Suprapubic skin (tissue), 4 donors: ENCODE results near the gene STYXL1. TPM values are rescaled to one million over a fixed set of nuclear protein-coding genes. Genes with fewer than 3 reads are reported as not detected.
A peak's percentile ranks its signal among the peaks of the same experiment; 100 is the strongest.

Source experiments
- DNase-seq, 2 donors: peaks; one replicate each; pipeline ENCODE4 v3.0.0-alpha.2; 2019; ENCODE audit warnings: low spot score in 2 of 2
- H3K27ac ChIP-seq: fragments of 200-600 bp; sonication (generic); one replicate; pipeline ENCODE4 v1.5.1; 2019
- H3K27me3 ChIP-seq: fragments of 200-600 bp; sonication (generic); one replicate; pipeline ENCODE4 v1.5.1; 2019
- H3K36me3 ChIP-seq: fragments of 200-600 bp; sonication (generic); one replicate; pipeline ENCODE4 v1.5.1; 2019
- H3K4me1 ChIP-seq: fragments of 200-600 bp; sonication (generic); one replicate; pipeline ENCODE4 v1.5.1; 2019
- H3K4me3 ChIP-seq: fragments of 200-600 bp; sonication (generic); one replicate; pipeline ENCODE4 v1.5.1; 2019; ENCODE audit warnings: mild to moderate bottlenecking
- H3K9me3 ChIP-seq: fragments of 200-600 bp; sonication (generic); one replicate; pipeline ENCODE4 v1.5.1; 2019
- CTCF ChIP-seq, 2 donors: fragments of 200-600 bp in 1 of 2; fragments of 450-650 bp in 1 of 2; sonication (generic) in 1 of 2; IDR thresholded peaks; one replicate each; pipeline ENCODE4 v1.5.1; 2016 to 2019; ENCODE audit warnings: antibody characterized with exemption in 2 of 2, mild to moderate bottlenecking in 1 of 2, moderate library complexity in 1 of 2
- EP300 ChIP-seq: sonication (generic); formaldehyde crosslinking; IDR thresholded peaks from one replicate; pipeline ENCODE4 v1.6.1; 2017; ENCODE audit warnings: antibody characterized with exemption
- POLR2A ChIP-seq, 2 donors: fragments of 450-650 bp; IDR thresholded peaks; one replicate each; pipeline ENCODE4 v1.6.1; 2017; ENCODE audit warnings: antibody characterized with exemption in 2 of 2, mild to moderate bottlenecking in 2 of 2, moderate library complexity in 2 of 2
- POLR2AphosphoS5 ChIP-seq, 3 donors: sonication (generic); formaldehyde crosslinking; IDR thresholded peaks; one replicate each; pipeline ENCODE4 v1.6.1; 2017; ENCODE audit warnings: antibody characterized with exemption in 3 of 3
- WGBS: methylation state at CpG from one replicate; pipeline ENCODE4 v1.1.5; 2018; 5-methylcytosine and 5-hydroxymethylcytosine counted together
- total RNA-seq, 4 donors: library from RNA; depleted of rRNA; stranded (reverse); fragments of >200 nt; gene quantifications; one replicate each; pipeline ENCODE4 v1.1.0, GENCODE V29; 2016

STYXL1 gene
- total RNA-seq, 4 donors from 2014 or later, result 8.8 to 59.5 (median 41.2) TPM

- Histone ChIP-seq H3K4me1 (peaks cover 23% of the 10 kb centered on the region), H3K27ac (no peak overlapping the region), H3K9me3 (no peaks in the 10 kb centered on the region), H3K4me3 (no peak overlapping the region), H3K27me3 (no peaks in the 10 kb centered on the region), H3K36me3 (peaks cover 3% of the 10 kb centered on the region)
- no peak for DNase-seq
- TF ChIP-seq POLR2A (IDR thresholded peaks at IDR 0.05) (no peak), POLR2AphosphoS5 (IDR thresholded peaks at IDR 0.05) (no peak), CTCF (IDR thresholded peaks at IDR 0.05) (no peak), EP300 (no peak)
- WGBS, result 94% methylated on average over 38 of the region's 47 CpGs
Observed at GRCh38 chr7:76072243-76073148, 24.7 kb upstream of the STYXL1 start.

GRCh38 chr7:76071316-76072242, 23.8 kb upstream of the STYXL1 start:
- peaks cover 11% of the 10 kb centered on the region for H3K36me3 ChIP-seq
- no peaks in the 10 kb centered on the region for H3K9me3 ChIP-seq
- TF ChIP-seq POLR2A (IDR thresholded peaks at IDR 0.05) (no peak), CTCF (IDR thresholded peaks at IDR 0.05) (no peak), POLR2AphosphoS5 (IDR thresholded peaks at IDR 0.05) (no peak), EP300 (no peak)
- H3K4me1 ChIP-seq, result peaks cover 23% of the 10 kb centered on the region
- 77% methylated on average over 31 of the region's 47 CpGs for WGBS
- no peak overlapping the region for H3K27ac ChIP-seq
- H3K27me3 ChIP-seq, result no peaks in the 10 kb centered on the region
- no peak overlapping the region for H3K4me3 ChIP-seq
- DNase-seq, result no peak

GRCh38 chr7:76069238-76069638, 21.4 kb upstream of the STYXL1 start:
- Histone ChIP-seq H3K27ac (peak overlapping the region; percentile 65), H3K27me3 (no peaks in the 10 kb centered on the region), H3K4me3 (no peak overlapping the region), H3K9me3 (no peaks in the 10 kb centered on the region), H3K4me1 (peaks cover 23% of the 10 kb centered on the region), H3K36me3 (peaks cover 33% of the 10 kb centered on the region)
- no peak for TF ChIP-seq POLR2A (IDR thresholded peaks at IDR 0.05)
- TF ChIP-seq CTCF (IDR thresholded peaks at IDR 0.05), result peak in 1 of 2 donors; percentile 38
- peak in 1 of 3 donors; percentile 72 for TF ChIP-seq POLR2AphosphoS5 (IDR thresholded peaks at IDR 0.05)
- DNase-seq, result peak in 1 of 2 donors; percentile 80
- WGBS, result 17% methylated on average over 8 of the region's 8 CpGs

GRCh38 chr7:76066716-76067503, 19.1 kb upstream of the STYXL1 start:
- Histone ChIP-seq H3K4me3 (no peak overlapping the region), H3K36me3 (peaks cover 50% of the 10 kb centered on the region), H3K27ac (no peak overlapping the region), H3K4me1 (peaks cover 33% of the 10 kb centered on the region), H3K9me3 (no peaks in the 10 kb centered on the region), H3K27me3 (no peaks in the 10 kb centered on the region)
- DNase-seq, result no peak
- WGBS, result 92% methylated on average over 14 of the region's 14 CpGs
- TF ChIP-seq CTCF (IDR thresholded peaks at IDR 0.05) (no peak), EP300 (no peak), POLR2AphosphoS5 (IDR thresholded peaks at IDR 0.05) (no peak), POLR2A (IDR thresholded peaks at IDR 0.05) (no peak)
